ENCODE data around the gene ECPAS.
"Not testable (repeated sequence)": the region's sequence is repeated elsewhere in the genome, so short reads cannot be mapped to it uniquely, and the experiment has no call there.

ECPAS gene

DNA sequence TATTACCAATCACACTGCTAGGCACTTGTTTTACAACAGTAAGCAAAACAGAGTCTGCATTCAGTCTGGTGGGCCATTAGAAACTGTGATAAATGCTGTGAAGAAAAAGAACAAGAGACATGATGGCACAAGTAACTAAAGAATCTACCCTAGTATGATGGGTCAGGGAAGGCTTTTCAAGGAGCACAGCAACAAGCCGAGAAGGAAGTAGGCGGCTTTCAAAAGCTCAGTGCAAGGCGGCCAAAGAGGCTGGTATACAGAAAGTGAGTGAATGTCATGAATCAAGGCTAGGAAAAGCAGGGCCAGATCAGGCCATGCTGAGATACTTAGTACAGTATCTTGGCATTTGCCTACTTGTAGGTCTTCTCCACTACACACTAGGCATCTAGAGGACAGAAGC is 76.4 kb downstream of the ECPAS start:
- DNase-seq, result no peak

DNA sequence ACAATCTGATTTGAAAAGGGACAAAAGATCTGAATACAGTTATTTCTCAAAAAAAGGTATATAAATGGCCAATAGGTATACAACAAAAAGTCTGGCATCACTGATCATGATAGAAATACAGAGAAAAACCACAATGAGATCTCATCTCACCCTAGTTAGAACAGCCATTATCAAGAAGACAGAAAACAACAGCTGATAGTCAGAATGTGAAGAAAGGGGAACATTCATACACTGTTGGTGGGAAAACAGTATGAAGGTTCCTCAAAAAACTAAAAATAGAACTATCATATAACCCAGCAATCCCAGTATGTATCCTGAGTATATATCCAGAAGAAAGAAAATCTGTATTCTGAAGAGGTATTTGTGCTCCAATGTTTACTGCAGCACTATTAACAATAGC is 78.5 kb downstream of the ECPAS start:
- DNase-seq, result no peak

DNA sequence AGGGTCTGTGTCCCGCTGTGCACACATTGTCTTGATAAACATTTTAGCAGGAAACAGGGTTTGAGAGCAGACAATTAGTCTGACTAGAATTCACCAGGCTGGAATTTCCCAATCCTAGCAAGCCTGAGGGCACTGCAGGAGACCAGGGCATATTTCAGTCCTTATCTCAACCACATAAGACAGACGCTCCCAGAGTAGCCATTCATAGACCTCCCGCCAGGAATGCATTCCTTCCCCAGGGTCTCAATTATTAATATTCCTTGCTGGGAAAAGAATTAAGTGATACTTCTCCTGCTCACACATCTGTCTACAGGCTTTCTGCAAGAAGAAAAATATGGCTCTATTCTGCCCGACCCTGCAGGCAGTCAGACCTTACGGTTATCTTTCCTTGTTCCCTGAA is 82.7 kb downstream of the ECPAS start:
- not testable (repeated sequence) for DNase-seq

DNA sequence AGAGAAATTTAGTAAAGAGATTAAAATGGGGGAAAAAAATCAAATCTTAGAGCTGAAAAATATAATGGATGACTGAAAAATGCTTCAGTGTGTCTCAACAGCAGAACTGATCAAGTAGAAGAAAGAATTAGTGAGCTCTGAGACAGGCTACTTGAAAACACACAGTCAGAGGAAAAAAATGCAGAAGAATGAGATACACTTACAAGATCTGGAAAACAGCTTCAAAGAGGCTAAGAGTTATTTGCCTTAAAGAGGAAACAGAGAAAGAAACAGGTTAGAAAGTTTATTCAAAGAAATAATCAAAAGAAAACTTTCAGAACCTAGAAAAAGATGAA is 83.7 kb downstream of the ECPAS start:
- DNase-seq, result no peak

DNA sequence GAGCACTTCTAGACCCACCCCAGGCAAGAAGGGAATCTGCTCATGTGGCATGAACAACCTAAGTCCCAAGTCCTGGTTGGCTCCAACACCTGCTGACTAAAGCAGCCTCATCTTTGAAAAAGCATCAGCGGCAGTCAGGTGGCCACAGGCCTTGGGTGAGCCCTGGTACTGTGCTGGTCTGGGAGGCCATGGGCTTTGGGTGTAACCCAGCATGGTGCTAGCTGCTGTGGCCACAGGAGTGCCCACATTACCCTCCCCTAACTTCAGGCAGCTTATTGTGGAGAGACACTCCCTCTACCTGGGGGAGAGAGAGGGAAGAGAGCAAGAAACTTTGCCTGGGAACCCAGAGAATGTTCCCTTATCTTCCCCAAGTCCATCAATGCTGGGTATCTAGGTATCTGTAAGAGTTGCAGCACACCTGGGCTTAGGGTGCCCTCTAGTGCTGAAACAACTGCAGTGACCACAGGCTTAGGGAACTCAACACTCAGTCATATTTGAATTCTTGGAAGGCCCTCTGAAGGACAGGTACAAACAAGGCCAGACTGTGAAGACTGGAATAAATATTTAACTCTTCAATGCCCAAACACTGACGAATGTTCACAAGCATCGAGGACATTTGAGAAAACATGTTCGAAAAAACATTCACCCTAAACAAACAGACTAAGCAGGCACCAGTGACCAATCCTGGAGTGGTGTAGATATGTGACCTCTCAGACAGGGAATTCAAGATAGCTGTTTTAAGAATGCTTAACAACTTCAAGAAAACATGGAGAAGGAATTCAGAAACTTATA is 84.2 kb downstream of the ECPAS start:
- peak; percentile 74 for DNase-seq

DNA sequence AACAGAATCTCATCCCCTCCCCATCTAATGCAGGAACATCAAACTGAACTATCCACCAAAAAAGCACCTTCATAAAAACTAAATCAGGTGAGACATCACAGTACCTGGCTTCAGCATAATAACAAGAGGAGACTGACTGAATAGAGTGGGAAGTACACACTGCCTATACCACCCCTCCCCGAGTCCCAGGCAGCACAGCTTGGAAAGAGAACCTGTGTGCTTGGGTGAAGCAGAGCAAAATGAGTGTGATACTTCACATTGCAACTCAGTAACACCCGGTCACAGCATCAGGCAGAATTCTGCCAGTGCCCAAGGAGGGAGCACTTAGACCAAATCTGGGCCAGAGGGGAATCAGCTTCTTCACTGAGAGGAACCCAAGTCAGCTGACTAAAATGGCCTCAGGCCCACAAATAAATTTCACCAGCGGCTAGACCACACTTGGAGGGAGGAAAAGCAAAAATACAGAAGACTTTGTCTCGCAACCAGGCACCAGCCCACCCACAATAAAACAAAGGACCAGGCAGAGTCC is 84.9 kb downstream of the ECPAS start:
- DNase-seq, result no peak

DNA sequence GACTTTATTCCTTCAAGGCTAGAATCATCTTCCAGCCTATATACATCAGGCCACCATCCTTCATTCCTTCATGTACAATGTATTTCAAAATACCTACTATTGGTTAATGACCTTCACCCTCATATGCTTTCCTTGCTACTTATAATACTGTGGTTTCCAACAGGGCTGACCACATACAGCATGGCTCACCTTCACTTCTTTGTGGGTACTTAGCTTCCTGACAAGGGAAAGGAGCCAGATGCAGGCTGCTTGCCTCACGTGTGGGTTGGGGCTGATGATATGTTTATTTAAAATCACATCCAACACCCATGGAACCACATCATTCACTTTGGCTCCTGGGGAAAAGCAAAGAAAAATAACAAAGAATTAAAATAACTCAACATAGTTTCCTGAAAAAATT is 90.2 kb downstream of the ECPAS start:
- DNase-seq, result no peak

DNA sequence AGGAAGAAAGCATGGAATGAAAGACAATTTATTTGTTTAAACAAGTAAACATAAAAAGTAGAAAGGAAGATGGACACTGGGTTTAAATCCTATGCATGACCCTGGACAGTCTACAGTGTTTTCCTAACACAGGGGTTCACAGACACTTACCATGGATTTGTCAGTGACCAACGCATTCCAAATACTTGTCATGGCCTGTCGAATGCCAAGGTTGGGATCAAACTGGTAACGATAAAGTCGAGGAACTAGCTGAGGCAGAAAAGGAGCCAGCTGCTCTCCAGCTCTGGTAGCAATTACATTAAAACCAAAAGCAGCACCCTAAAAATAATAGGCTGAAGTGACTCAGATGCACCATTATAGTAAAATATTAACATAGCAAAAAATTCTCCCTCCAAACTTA is 94.8 kb downstream of the ECPAS start:
- no peak for DNase-seq

DNA sequence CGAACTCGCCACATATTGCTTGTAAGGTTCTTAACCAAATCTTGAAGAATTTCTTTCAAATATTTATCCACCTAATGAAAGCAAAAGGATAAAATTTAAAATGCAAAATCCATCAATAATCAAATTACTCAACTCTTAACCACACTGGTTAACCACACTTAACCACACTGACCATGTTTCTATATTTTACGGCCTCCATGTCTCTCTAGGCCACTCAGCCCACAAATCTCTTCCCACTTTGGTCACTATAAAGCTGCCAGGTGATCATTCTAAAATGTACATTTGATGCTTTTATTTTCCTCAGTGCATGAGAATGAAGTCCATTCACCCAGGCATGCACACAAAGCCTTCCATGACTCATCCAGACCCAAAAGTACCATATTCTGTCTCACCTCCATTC is 97.8 kb downstream of the ECPAS start:
- no peak for DNase-seq

DNA sequence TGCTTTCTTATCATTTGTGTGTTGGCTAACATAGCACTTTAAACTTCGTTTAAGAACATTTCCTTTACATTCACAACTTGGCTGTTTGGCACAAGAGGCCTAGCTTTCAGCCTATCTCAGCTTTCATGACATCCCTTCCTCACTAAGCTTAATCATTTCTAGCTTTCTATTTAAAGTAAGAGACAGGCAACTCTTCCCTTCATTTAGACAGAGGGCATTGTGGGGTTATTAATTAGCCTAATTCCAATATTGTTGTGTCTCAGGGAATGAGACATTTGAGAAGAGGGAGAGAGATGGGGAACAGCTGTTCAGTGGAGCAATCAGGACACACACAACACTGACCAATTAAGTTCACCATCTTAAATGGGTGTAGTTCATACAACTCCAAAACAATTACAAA is 103.2 kb downstream of the ECPAS start:
- no peak for DNase-seq

DNA sequence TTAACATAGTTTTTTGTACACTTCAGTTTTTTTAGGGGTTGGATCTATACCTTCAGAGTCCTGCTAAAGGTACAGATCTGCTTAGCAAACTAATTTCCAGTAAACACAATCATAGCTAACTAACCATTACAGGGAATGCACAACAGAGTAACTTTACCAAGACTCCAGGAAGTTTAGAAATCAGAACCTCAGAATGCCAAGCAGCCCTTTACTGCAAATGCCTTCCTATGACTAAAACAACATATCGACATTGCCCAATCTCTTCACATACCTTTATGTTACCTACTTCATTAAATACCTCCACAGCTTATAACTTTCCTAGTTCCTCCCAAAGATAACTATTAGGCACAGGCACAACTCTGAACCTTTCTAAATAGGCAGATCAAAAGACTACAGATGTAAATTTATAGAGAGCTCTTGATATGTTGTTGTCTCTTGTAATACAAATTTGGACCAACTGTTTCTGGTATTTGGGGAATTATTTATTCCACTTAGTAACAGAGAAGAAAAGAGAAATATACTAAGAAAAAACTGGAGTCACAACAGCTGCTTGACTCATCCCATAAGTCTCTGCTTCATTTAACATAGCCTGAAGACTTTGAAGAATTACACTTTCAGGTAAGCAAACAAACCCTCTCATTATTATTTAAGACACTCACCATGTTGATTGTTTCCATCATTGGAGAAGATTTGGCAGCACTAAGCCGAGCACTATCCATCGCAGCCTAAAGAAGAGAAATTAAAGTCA is 108.2 kb downstream of the ECPAS start:
- DNase-seq, result no peak

DNA sequence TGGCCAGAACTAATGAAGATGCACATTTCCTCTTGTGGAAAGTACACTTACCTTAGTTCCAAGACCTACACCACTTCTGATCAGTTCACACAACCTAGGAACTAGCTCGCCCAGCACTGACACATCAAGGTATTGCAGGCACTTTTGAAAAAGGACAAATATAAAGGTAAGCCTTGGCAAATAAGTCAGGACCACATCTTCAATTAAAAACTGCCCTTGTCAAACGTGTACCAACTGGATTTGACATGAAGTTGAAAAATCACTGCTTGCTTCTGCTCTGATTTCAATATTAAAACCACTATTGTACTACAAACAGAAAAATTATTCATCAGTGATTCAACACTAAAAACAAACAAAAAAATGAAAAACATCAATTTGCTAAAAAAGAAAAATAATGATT is 109.1 kb downstream of the ECPAS start:
- DNase-seq, result no peak

DNA sequence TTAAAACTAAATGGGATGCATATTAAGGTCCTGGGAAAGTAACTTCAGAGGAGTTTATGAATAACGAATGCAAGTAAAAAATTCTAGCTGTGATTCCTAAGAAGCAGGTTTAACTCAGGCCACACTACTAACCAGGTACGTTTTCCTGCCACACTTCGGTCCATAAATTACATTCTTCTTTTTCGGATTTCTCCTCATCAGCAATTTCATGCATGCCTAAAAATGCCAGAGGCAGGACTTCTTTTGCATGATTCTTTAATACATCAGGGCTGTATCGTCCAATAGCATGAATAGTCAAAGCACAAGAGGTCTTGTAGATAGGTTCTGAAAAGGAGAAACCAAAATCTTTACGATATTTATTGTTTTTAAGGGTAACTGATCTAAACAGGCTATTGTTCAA is 111.9 kb downstream of the ECPAS start:
- no peak for DNase-seq

DNA sequence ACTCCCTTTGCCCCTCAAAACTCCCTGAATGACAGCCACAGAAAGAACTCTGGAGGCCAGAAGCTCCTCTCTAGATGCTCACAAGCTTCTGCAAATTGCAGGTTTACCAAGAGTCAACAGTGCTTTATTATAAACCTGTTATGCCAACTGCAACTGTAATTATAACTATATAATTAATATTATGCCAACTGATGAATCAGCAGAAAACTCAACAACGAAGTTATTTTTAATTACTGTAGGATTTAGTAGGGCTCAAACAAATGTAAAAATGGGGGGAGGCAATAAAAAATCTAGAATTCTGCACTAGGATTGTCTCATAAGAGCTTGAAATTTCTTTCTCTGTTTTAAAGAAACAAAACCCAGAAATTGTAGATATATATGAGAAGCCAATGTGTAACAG is 117.2 kb downstream of the ECPAS start:
- no peak for DNase-seq

DNA sequence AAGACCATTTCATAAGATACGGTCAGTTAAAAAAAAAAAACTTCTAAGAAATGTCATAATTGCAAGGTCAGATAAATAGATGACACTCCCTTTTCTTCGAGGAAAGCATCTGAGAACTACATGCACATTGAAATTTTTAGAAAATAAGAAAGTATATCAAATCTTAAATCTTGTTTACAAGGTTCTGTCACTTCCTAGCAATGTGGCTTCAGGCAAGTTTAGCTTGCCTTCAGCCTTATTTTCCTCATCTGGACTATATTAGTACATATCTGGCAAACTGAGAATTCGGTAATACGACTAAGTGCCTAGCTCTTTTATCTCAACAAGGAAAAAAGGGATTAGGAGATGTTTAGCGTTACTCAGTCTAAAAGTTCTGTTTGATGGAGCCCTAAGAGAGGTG is 121.7 kb downstream of the ECPAS start:
- DNase-seq, result no peak

DNA sequence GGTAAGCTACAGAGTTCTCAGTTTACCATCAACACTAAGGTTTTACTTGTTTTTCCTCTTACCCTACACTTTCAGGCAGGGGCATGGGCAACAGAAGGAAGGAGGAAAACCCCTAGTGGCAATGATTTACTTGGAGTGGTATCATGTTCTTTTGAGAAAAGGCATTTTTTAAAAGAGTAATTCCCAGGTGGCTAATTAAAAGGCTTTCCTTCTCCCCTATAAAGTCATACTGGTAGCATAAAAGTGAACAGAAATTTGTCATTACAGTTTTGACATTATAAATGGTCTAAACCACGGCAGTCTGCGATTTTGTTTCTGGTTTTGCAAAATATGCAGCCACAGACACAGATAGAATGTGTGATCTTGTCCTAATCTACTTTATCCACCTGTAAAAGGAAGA is 123.3 kb downstream of the ECPAS start:
- DNase-seq, result no peak

DNA sequence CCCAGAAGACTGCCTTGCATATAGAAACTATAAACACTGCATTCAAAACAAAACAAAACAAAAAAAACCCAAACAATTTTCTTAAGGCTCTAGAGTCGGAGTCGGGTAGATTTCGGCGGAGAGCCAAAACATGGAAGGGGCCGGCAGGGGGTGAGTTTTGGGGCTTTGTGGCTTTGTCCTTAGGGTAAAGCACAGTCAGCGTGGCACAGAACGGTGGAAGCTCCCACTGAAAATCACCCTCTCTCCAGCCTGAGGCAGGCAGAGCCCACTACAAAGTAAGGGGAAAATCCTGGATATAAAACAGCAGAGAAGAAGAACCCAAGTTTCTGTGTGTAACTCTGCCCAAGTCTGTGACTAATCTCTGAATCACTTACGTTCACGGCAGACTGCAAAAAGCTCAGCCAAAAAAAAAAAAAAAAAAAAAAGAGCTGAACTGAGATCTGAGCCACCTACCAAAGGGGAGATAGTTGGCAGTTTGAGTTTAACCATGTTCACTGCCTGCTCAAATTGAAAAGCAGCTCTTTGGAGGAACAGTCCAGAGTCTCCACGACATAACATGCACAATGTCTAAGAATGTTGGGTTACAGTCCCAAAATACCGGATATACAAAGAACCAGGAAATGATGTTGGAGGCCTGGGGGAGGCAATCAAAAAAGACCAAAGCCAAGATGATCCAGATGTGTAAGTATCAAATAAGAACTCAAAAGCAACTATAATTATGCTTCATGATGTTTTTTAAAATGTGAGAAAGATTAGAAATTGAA is 127.5 kb downstream of the ECPAS start:
- no peak for DNase-seq

DNA sequence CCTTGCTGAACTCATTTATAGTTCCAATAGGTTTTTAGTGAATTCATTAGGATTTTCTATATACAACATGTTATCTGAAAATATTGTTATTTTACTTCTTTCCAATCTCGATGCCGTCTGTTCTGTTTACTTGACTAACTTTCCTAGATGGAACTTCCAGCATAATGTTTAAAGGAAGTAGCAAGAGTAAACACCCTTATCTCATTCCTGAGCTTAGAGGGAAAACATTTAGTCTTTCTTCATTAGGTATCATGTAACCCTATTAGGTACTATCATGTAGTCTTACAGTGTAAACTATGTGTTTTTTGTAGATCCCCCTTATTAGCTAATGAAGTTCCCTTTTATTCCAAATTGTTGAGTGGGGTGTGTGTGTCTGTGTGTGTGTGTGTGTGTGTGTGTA is 131.6 kb downstream of the ECPAS start:
- no peak for DNase-seq

DNA sequence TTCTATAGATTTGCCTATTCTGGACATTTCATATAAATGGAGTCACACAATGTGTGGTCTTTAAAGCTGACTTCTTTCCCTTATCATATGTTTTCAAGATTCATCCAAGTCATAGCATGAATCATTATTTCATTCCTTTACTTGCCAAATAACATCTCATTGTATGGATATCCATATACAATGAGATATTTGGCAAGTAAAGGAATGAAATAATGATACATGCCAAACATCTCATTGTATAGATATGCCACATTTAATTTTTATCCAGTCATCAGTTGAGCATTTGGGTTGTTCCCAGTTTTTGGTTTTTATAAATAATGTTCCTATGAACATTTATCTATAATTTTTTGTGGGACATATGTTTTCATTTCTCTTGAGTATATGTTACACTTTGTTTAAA is 133.6 kb downstream of the ECPAS start:
- DNase-seq, result no peak

DNA sequence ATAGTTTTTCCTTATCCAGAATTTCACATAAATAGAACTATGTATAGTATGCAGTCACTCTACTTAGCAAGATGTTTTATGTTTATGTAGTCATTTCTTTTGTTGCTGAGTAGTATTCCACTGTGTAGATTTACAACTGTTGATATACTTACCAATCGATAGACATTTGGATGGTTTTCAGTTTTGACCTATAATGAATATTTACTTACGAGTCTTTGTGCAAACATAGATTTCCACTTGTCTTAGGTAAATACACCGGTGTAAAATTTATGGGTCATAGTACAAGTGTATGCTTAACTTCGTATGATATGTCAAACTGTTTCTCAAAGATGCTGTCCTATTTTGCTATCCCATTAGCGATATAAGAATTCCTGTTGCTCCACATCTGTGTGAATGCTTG is 134.4 kb downstream of the ECPAS start:
- DNase-seq, result peak; percentile 75

DNA sequence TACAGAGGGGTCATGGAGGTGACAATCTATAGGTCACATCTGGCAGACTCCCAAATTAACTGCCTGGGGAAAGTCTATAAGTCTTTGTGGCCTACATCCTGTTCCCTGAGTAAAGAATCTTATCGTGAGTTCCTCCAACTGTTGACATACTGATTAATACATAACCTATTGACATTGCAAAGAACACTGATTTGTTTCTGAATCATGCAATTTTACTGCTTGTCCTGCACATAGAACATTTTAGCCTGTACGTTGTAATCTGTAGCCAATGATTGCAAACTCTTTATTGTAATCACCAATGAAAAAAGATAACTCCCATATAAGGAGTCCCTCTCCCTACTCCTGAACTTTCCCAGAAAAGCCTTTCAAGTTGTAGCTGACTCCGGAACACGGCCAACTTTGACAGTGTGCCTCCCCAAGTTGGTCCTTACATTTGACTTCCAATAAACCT is 135.3 kb downstream of the ECPAS start:
- peak; percentile 73 for DNase-seq

DNA sequence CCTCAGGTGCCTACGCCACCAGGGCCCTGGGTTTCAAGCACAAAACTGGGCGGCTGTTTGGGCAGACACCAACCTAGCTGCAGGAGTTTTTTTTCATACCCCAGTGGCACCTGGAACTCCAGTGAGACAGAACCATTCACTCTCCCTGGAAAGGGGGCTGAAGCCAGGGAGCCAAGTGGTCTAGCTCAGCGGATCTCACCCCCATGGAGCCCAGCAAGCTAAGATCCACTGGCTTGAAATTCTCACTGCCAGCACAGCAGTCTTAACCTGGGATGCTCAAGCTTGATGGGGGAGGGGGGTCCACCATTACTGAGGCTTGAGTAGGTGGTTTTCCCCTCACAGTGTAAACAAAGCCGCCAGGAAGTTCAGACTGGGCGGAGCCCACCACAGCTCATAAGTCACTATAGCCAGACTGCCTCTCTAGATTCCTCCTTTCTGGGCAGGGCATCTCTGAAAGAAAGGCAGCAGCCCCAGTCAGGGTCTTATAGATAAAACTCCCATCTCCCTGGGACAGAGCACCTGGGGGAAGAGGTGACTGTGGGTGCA is 149.8 kb downstream of the ECPAS start:
- not testable (repeated sequence) for DNase-seq

DNA sequence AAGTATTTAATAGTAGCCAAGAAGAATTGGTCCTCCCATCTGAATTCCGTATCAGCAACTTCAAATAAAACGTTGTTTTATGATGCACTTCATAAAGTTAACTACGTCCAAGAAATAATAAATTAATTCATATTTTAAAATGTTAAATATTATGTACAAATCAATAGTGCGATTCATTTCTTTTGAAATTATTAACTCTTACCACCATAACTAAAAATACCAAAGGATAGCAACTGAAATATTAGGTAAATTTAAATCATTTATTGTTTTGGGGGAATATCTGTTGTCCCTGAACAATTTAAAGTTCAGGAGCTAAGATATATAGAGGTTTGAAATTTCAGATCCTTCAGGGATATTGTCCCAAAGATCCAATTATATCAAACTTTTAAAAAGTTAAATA is 154.1 kb downstream of the ECPAS start, which contains the start of gene OR2K2:
Gene OR2K2, minus strand, starts transcription at position 101 of the 400 bp plus-strand sequence. CDS start 1,791 bp downstream, outside the sequence.
- DNase-seq, result no peak

Measured in DMS53 (cell line).